Left kidney (tissue), 2 donors: ENCODE results near the gene PWWP2A. TPM values are rescaled to one million over a fixed set of nuclear protein-coding genes. Genes with fewer than 3 reads are reported as not detected.

ENCODE experiments used
- DNase-seq: peaks from one replicate; pipeline ENCODE4 v3.0.0-alpha.2; 2013
- polyA plus RNA-seq: library from polyadenylated mRNA; unstranded; fragments of 120-200 nt; gene quantifications from one replicate; pipeline ENCODE4 v1.2.1, GENCODE V29; 2013; ENCODE audit not compliant: insufficient read length

PWWP2A gene
- polyA plus RNA-seq, 1 donor: 32.9 TPM

GRCh38 chr5:160133918-160134304, 14.7 kb upstream of the PWWP2A start:
- DNase-seq: no peak

- DNase-seq: peak; percentile 46
Observed at GRCh38 chr5:160133071-160133917, 14.0 kb upstream of the PWWP2A start.

DNA sequence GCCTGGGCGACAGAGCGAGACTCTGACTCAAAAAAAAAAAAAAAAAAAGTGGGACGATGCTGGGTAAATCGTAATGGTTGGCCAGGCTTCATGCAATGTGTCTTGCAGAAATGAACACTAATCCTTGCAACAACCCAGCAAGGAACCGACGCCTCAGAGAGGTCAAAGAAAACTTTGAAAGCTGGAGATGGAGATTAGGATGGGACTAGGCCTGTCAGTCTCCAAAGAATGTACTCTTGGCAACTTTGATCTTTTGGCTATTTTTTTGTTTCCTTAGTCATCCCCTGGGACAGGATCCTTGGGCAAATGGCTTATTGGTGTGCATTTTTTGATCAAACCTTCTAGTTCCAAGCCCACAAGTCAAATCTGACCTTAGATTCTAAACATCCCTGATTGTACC, 10.6 kb upstream of the PWWP2A start:
- DNase-seq: no peak

GRCh38 chr5:160128632-160129031, 9.4 kb upstream of the PWWP2A start:
- DNase-seq: no peak

GRCh38 chr5:160119905-160120266, 636 bp upstream of the PWWP2A start:
- no peak for DNase-seq

GRCh38 chr5:160118349-160119141, 705 bp downstream of the PWWP2A start:
- DNase-seq: no peak

DNA sequence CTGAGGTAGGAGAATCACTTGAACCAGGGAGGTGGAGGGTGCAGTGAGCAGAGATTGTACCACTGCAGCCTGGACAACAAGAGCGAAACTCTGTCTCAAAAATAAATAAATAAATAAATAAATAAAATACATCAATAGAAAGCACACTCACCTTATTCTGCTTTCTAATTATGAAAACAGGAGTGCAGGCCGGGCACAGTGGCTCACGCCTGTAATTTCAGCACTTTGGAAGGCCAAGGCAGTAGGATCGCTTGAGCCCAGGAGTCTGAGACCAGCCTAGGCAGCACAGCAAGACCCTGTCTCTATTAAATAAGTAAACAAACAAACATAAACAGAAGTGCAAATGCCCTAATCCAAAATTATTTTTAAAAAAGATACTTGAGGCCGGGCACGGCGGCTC, 2.3 kb downstream of the PWWP2A start:
- DNase-seq: no peak

DNA sequence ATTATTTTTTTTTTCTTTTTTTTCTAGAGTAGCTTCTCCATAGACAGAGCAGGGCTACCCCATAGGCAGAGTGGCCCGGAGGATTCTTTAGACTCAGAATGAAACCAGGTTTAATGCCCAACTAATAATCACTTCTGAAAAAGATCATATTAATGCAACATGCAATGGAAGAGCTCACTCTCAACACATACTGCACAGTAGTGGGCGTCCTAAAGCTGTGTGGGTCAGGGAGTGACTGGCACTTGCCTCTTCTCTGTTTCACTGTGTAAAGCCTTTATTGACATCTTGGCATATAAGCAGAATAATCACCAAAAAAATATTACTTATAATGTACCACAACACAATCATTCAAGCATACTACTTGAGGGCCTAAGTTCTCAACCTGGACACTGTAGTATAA, 11.1 kb downstream of the PWWP2A start:
- no peak for DNase-seq

- DNase-seq: no peak
Observed at GRCh38 chr5:160105686-160106360, 13.4 kb downstream of the PWWP2A start.

DNA sequence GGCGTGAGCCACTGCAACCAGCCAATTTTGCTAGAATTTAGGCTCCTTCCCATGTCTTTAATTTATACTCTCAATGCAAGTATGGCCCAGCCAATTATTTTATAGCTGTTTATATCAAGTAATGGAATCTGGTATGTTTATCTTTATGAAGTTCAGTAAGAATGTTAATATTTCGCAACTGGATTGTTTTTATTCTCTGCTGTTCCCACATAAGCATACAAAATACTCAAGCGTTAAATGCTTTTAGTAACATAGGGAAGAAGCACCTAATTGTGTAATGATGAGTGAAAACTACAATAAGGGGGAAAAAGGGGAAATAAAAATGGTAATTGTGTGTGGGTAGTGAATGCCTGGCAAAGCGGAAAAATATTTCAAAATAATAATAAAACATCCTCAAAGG, 21.3 kb downstream of the PWWP2A start:
- no peak for DNase-seq

- no peak for DNase-seq
Observed at GRCh38 chr5:160096178-160096577, 23.1 kb downstream of the PWWP2A start.

DNA sequence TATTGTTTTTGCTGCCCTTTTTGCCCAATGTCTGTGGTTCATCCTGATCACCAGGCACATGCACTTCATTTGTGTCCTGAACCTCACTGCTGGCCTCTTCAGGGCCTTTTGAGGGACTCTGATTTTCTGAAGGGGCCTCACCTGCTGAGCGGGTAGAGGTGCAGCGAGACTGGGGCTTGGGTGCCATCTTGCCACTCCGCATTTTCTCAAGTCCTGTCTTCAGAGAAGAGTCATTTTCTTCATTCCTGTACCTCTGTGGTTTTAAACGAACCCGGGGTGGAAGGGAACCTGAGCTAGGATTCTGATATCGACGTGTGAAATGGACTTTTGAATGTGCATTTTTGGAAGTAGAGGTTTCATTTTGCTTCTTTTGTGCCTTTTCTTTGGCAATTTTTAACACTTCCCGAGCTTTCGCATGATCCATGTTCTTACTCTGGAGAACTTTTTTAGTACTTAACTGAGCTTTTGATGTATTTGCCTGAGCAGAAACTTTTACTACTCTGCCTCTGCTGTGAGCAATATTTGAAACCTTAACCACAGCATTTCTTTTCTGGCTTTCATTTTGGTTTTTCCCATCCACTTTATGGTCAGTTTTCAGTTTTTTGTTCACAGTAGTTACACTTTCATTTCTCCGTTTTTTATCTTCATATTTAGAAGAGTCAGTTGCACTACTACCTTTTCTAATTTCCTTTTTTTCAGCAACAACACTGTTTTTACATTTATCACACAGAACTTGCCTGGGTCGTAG, 26.1 kb downstream of the PWWP2A start:
- no peak for DNase-seq

DNA sequence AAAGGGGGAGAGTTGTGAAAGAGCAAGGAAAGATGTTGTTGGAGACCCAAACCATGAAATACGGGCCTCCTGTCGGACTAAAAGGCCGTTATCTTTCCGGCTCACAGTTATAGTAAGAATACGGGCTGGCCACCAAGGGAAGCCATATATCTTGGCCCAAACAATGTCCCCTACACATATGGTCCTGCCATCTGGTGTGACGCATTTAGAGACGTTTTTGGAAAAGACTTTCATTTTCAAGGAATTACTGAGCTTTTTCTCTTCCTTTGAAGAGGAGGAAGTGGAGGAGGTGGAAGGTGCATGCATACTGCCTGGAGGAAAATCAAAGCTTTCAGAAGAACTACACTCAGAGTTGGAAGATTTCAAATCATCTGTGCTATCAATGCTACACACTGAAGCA, 26.7 kb downstream of the PWWP2A start:
- DNase-seq: no peak

DNA sequence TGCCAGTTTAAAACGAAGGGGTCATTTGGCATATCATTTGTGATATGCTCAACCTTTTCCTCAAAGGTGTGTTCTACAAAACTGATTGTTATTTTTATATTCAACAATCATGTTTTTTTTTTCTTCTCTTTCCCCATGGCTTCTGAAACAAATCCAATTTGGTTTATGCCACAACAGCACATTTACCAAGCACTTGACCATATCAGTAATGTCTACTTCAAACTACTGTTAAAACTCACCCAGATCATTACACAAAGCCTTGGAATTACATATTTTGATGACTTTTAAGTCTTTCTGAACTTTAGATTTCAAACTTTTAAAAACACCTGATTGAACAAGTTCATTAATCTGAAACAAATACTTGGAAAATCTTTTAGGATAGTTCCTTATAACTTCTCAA, 29.2 kb downstream of the PWWP2A start:
- DNase-seq: no peak

DNA sequence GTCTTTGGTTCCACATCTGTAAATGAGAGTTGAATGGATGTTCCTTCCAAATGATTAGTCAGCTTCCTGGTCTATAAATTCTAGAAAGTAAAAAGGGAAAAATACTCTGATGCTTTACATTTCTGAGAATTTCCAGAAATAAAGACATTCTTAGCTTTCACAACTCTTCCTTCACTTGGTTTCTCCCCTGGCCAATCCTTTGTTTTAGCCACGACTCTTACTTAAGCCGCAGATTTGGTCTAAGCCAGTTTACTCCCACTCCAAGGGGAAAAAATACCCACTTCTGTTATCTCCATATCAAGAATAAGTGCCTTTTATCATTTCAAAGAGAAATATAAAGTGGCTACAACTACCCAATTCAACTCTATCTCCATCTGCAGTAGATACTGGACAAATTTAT, 29.7 kb downstream of the PWWP2A start:
- no peak for DNase-seq

- no peak for DNase-seq
Observed at GRCh38 chr5:160088805-160089204, 30.4 kb downstream of the PWWP2A start.

- no peak for DNase-seq
Observed at GRCh38 chr5:160087199-160087598, 32.1 kb downstream of the PWWP2A start.

GRCh38 chr5:160084144-160084543, 35.1 kb downstream of the PWWP2A start:
- no peak for DNase-seq

DNA sequence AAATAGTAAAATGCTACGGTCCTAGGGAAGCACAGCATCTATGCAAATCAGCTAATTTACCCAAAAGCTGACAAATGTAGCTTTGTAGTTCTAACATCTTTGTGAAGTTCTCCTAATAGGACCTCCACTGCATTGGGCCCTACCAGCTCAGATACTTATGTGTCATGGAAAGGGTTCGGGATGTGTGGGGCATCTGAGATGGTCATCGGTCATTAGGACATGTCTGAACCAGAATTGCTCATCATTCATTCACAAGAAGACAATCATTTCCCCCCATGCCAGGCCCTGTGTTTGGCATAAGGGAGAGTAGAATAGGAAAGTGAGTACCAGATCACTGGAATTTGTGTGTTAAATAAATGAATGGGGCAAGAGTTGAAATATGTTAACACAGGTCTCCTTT, 35.7 kb downstream of the PWWP2A start:
- DNase-seq: no peak

- DNase-seq: peak; percentile 27
Observed at GRCh38 chr5:160082614-160083500, 36.4 kb downstream of the PWWP2A start.

DNA sequence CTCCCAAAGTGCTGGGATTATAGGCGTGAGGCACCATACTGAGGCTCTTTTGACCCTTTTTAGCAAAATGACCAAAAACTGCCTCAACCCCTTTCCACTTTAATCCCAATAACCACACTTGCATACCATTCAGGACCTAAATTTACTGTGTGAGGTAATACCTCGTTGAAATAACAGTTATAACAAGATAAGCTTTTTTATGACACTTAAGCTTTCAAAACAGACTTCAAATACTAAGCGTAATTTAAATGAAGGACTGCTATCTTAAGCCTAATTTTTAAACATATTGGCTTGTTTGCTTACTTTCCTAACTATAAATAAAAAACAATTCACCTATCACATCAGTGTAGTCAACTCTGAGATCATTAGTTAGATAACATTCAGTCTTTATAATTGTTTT, 37.8 kb downstream of the PWWP2A start:
- DNase-seq: no peak
